ENCODE measurements around the gene NPIPA5.
"Not testable (repeated sequence)": the region's sequence is repeated elsewhere in the genome, so short reads cannot be mapped to it uniquely, and the experiment has no call there.

NPIPA5 gene

DNA sequence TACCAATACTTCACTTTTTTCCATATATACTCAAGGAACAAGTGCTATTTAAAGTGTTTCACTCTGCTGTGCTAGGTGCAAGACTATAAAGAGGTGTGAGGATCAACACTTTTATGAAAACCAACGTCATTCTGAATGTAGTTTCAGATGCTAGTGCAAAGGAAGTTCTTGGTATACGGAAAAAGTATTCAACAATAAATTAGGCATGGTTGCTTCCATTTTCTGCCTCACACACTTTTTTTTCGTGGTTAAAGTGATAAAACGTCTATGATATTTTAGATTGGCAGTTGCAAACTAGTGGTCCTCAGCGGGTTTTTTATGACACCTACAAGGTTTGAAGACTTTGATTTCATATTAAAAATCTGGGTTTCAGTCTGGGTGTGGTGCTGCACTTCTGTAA lies 11.8 kb upstream of the NPIPA5 start:
- DNase-seq (ENCODE audit: low spot score): not testable (repeated sequence)

DNA sequence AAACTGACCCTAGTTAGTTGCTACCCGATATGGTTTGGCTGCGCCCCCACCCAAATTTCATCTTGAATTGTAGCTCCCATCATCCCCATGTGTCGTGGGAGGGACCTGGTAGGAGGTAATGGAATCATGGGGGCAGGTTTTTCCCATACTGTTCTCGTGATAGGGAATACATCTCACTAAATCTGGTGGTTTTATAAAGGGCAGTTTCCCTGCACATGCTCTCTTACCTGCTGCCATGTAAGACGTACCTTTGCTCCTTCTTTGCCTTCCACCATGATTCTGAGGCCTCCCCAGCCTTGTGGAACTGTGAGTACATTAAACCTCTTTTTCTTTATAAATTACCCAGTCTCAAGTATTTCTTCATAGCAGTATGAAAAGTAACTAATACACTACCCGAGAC lies 10.0 kb upstream of the NPIPA5 start:
- DNase-seq (ENCODE audit: low spot score): not testable (repeated sequence)

DNA sequence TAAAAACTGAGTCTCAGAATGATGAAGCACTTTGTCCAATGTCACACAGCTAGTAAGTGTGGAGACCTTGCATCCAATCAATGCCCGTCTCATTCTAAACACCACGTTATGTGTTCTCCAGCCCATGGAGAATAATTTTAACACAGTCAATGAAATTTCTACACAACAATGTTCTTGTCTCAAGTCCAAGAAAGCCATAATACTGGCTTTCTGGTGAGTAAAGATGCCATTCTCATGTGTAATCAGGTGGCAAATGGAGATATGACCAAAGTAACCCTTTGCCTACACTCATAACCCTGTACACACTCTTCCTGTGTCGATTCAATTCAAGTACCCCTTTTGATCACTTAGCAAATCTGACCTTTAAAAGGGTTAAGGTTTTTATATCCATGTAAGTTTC lies 4.7 kb upstream of the NPIPA5 start:
- not testable (repeated sequence) for DNase-seq (ENCODE audit: low spot score)

DNA sequence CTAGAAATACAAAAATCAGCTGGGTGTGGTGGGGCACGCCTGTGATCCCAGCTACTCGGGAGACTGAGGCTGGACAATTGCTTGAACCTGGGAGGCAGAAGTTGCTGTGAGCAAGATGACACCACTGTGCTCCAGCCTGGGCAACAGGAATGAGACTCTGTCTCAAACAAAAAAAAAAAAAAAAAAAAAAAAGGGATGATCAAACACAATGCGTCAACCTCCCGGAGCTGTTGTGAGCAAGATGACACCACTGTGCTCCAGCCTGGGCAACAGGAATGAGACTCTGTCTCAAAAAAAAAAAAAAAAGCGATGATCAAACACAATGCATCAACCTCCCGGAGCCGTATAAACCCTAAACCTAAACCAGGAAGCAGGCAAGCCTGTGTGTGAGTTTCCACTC lies 20.6 kb downstream of the NPIPA5 start:
- DNase-seq (ENCODE audit: low spot score): not testable (repeated sequence)

DNA sequence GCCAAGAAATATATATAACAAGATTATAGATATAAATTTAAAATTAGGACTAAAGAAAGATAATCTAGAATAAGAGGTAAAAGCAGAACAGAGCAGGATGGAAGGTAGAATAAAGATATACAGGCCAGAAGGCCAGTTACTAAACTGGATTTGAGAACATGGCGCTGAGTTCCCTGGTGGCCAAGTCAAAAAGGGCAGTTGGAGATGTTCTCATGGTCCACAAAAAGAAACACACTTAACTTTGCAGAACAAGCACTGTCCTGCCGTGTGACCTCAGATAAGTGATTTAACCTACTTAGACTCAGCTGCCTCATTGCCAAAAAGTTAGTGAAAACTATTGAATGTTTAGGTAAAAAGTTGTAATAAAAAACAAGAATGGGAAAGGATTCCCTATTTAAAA lies 23.2 kb downstream of the NPIPA5 start:
- DNase-seq (ENCODE audit: low spot score): not testable (repeated sequence)

DNA sequence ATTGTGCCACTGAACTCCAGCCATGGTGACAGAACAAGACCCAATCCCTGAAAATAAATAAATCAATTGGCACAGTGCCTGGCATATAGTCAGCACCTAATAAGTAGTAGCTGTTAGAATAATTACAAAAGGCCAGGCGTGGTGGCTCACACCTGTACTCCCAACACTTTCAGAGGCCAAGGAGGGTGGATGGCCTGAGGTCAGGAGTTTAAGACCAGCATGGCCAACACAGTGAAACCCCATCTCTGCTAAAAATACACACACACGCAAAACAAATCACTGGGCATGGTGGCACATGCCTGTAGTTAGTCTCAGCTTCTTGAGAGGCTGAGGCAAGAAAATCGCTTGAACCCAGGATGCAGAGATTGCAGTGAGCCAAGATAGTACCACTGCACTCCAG lies 25.2 kb downstream of the NPIPA5 start:
- not testable (repeated sequence) for DNase-seq (ENCODE audit: low spot score)

DNA sequence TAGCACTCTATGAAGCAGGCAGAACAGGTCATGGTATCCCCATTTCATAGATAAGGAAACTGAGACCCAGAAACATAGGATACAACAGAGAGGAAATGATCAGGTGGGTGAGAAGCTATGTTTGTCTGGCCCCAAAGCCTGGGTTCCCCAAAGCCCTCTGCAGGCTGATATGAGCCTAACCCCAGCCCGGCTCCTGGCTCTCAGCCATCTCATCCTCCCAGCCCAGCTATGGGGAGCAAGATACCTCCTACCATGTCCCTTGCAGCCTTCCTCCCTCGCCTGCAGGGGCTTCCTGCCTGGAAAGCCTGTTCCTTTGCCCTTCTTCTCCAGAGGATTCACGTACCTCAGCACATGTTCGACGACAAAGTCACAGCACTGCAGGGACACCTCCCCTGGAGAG lies 26.3 kb downstream of the NPIPA5 start:
- not testable (repeated sequence) for DNase-seq (ENCODE audit: low spot score)

DNA sequence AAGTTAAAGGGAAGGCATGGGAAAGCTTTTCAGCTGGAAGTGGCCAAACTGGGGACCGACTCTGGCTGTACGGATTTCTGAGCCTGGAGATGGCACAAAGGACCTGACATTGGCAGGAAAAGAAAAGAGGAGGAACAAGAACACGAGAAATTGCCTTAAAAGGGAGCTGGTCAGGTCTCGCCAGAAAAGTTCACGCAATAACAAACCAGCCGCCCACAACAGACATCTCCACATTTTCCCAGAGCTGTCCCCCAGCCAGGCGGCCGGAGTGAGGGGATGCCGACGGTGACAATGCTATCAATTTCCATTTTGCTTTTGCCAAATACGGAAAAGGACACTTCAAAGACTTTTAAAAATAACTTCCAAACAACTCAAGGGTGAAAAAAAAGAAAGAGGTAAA lies 26.8 kb downstream of the NPIPA5 start:
- DNase-seq (ENCODE audit: low spot score): not testable (repeated sequence)

DNA sequence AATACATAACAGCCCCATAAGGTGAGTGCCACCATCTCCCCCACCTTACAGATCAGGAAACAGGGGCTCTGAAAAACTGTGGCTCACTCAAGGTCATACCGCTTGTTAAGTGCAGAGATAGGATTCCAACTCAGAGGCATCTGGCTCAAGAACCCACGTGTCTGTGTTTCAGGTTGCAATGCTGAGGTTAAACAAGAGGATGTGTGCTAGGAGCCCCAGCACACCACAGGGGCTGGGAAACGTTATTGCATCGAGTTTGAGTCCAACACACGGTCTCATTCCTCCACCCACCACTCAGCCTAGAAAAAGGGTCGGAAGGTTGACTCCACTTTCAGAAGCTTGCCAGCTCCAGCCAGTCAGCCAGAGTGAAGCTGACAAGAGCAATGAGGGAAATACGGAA lies 29.4 kb downstream of the NPIPA5 start:
- DNase-seq (ENCODE audit: low spot score): not testable (repeated sequence)

DNA sequence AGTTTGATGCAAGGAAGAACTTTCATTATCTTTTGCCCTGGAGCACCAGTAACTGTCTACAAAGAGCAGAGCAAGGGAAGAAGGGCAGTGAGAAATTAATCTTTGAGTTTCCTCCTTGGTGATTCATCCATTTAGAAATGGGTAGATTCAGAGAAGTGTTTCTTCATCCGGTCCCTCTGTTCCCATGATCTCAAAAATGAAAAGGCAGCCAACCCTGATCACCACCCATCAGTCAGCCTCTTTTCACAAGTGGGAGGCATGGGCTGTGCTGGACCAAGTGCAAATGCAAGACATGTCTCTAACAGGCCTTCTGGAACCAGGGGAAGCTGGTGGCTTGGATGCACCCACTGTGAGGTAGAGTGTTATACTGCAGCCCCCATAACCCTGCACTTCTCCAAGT lies 35.8 kb downstream of the NPIPA5 start:
- not testable (repeated sequence) for DNase-seq (ENCODE audit: low spot score)

DNA sequence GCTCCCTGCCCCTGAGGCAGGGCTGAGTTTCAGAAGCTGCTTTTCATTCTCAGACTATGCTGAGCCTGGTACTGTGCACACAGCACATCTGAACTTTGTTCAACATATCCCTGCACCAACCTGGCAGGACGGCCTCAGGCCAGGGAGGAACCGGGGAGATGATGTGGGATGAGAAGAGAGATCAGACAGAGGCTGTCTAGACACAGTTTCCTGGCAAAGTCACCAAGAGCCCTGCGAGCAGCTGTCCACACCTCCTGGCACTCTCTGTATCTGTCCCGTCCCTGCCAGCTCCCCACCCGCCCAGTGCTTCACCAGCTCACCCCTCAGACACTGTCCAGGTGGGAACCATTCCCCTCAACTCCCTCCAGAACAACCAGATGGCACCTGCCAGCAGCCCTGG lies 39.1 kb downstream of the NPIPA5 start:
- DNase-seq (ENCODE audit: low spot score): not testable (repeated sequence)

DNA sequence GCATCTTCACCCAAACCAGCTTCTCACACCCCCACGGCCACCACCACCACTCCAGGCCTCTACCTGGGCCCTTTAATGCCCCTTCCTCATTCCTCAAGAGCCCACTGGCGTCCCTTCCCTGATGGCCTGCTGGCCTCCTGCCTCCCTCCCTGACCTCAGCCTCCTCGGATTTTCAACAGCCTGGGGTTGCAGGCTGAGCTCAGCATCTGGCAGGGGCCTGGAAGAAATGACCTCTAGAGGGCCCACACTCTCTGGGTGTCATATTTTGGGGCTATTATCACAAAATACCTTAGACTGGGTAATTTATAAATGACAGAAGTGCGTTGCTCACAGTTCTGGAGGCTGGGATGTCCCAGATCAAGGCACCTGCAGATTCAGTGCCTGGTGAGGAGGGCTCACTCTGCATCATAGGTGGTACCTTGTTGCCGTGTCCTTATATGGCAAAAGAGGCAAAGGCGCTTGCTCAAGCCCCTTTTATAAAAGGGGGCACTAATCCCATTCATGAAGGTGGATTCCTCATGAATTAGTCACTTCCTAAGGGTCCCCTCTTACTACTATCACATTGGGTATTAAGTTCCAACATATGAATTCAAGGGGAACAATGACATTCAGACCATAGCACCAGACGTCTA lies 40.0 kb downstream of the NPIPA5 start:
- not testable (repeated sequence) for DNase-seq (ENCODE audit: low spot score)

DNA sequence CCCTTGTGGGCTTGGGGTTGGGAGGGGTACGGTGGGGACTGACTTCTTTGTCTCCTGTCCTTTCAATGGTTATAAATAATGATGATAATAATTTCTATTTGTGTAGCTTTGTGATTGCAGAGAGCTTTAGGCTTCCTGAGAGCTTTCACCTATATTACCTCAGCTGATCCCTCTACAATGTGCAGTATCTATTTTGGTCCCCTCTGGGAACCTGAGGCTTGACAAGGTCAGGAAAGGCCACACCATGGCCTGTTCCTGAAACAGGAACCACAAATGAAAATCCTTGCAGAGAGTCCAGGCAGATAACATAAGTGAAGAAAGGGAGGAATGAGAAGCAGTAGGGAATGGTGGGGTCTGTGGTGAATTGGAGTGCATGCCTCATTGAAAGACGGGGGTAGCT lies 42.5 kb downstream of the NPIPA5 start:
- not testable (repeated sequence) for DNase-seq (ENCODE audit: low spot score)

DNA sequence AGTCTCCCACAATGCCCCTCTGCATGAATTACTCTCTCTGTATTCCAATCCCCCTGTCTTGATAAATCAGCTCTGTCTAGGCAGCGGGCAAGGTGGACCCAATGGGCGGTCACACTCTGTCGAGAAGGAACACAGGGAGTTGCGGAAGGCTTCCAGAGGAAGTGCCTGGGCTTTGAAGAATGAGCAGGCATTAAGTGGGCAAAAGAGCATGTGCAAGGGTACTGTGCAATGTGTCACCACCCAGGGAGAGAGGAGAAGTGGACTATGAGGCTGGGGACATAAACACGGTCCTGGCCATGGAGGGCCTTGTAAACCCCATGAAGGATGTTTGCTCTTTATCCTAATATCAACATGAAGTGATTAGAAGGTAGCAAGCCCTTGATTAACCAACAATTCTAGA lies 44.1 kb downstream of the NPIPA5 start:
- DNase-seq (ENCODE audit: low spot score): not testable (repeated sequence)

DNA sequence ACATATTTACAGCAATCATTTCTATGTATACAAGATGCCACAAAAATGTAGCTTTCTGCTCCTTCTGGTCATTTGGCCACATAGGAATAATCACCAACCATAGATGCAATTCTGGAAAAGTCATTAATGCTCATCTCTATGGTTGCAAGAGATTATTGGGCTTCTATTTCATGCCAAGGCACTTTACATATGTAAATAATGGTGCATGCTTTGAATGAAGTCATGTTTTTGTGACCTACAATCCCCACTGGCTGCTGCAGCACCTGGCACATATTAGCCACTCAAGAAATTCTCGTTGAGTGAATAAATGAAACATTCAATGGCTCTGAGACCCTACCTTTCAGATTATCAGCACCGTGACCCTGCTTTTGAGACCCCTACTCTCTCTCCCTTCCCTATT lies 47.1 kb downstream of the NPIPA5 start:
- DNase-seq (ENCODE audit: low spot score): not testable (repeated sequence)

DNA sequence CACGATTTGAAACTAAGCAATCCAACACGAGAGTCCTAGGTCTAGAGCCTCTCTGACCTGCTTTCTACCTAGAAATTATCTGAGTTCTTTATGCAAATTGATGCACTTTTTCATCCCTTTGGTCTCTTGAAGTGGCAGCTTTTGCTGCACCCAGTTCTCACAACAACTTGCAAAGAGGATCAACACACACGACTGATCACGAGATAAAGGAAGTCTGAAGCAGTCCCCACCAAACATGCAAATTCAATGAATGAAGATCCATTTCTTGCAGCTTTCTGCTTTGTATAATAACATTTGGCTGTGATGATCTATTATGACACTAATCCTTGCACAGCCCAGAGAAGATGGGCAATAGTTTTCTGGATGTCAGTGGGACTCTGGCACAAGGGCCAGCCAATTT lies 53.1 kb downstream of the NPIPA5 start:
- DNase-seq (ENCODE audit: low spot score): not testable (repeated sequence)

DNA sequence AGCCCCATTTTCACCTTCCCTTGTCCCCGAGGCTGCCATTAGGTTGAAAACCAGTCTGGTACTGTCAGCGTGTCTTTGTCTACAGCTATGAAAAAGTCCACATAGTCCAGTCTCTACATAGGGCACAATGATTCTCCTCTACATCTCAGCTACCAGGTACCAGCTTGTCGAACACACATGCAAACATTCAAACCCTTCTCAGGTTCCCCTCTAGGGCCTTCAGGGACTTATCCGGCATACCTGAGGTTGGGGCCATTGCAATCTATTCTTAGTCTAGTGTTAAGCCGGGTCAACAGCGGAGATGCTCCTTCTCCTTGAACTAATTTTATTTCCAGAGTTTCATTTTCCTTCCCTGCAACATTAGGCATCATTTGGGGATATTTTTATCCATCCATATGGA lies 54.7 kb downstream of the NPIPA5 start:
- not testable (repeated sequence) for DNase-seq (ENCODE audit: low spot score)

DNA sequence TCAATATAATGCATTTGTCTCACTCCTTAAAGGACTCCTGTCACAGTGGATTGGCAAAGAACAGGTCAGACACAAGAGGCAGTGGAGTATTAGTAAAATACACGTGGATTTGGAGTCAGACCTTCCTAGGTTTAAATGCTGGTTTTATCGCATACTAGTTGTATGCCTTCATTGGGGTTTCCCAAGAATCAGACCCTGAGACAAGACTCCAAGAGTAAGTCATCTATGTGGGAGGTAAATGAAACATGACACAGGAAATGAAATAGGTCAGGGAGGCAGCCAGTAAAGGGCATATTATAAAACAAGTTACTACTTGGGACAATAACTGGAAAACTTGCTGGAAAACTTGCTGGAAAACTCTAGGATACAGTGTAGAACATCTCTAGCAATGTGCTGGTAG lies 56.9 kb downstream of the NPIPA5 start:
- not testable (repeated sequence) for DNase-seq (ENCODE audit: low spot score)

DNA sequence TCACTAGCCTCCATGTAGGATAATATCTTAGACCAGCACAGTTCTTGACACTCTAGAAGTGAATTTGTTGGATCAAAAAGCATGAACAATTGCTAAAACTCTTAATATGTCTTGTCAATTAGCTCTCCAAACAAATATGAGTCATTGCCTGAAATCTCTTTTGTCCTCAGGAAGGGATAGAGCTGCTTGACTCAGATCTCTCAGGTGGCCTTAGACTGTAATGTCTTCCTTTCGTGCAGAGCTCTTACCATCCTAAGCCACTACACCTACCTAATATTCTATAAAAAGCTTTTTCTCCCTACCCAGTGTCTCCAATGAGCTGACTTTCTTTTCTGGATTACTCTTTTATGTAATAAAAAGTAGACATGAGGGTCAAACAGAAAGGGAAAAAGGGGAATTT lies 63.5 kb downstream of the NPIPA5 start:
- not testable (repeated sequence) for DNase-seq (ENCODE audit: low spot score)
